ENCODE data around the gene ATM. TPM values are rescaled to one million over a fixed set of nuclear protein-coding genes. Genes with fewer than 3 reads are reported as not detected.
A peak's percentile ranks its signal among the peaks of the same experiment; 100 is the strongest.

ATM gene
- total and polyA plus RNA-seq, 2 donors from 2014 or later = 11.7 to 83.3 TPM

DNA sequence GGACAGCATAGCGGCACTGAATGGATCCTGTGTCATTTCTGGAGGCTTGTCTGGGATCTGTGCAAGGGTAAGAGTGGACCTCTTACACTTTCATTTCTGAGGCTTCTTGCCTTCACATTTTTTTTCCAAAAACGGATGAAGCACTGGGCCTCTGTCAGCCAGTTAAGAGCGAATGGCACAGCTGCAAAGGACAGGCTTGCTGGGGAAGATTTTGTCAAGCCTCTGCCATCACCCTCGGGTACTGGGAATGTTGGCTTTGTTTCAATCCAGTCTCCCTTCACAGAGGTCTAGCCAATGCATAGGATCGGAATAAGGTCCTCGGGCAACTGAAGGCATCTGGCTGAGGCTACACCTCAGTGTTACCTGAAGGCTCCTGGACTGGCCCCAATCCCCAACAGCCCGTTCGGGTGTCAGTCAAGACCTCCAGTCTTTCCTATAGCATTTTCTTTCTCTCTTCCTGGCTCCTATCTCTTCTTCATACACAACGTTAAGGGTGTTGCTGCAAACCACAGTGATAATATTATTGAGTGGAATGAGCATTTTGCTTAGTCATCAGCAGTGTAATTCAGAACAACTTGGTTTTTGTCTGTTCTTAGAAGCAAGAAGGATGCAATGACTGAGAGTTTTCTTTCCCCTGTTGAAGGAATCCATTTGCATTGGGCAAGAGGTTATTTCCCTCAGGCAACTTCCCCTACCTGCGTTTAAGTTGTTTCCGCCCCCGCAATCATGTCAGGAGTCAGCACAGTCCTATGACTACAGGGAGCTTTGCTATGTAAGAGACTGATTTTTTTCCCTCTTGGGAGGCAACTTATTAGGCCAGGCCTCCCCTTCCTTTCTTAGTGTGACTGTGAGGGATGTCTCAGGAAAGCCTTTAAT lies 23.2 kb upstream of the ATM start:
- Histone ChIP-seq H3K27me3 (ENCODE audit: control insufficient read depth, insufficient read depth, low read length) (no peaks in the 10 kb centered on the region), H3K4me3 (ENCODE audit: low read length in 3 of 3) (no peak overlapping the region), H3K9ac (ENCODE audit: low read length in 3 of 3) (no peak overlapping the region), H3K36me3 (ENCODE audit: control insufficient read depth in 2 of 3, insufficient read depth in 3 of 3, low read length in 3 of 3) (peaks cover 0 to 3% (median 0%) of the 10 kb centered on the region in 3 donors), H3K9me3 (ENCODE audit: control insufficient read depth in 2 of 3, insufficient read depth in 1 of 3, low read length in 3 of 3) (no peaks in the 10 kb centered on the region), H3K27ac (ENCODE audit: low read depth in 2 of 2, low read length in 2 of 2) (no peak overlapping the region), H3K4me1 (ENCODE audit: control insufficient read depth in 2 of 3, insufficient read depth in 2 of 3, low read depth in 1 of 3, low read length in 3 of 3) (peaks cover 0 to 8% (median 0%) of the 10 kb centered on the region in 3 donors)
- DNase-seq (peak in 2 of 5 donors; percentile 1 to 6), FAIRE-seq (no peak)
- TF ChIP-seq, protein P1, sequence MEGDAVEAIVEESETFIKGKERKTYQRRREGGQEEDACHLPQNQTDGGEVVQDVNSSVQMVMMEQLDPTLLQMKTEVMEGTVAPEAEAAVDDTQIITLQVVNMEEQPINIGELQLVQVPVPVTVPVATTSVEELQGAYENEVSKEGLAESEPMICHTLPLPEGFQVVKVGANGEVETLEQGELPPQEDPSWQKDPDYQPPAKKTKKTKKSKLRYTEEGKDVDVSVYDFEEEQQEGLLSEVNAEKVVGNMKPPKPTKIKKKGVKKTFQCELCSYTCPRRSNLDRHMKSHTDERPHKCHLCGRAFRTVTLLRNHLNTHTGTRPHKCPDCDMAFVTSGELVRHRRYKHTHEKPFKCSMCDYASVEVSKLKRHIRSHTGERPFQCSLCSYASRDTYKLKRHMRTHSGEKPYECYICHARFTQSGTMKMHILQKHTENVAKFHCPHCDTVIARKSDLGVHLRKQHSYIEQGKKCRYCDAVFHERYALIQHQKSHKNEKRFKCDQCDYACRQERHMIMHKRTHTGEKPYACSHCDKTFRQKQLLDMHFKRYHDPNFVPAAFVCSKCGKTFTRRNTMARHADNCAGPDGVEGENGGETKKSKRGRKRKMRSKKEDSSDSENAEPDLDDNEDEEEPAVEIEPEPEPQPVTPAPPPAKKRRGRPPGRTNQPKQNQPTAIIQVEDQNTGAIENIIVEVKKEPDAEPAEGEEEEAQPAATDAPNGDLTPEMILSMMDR (IDR thresholded peaks at IDR 0.05; ENCODE audit: borderline replicate concordance, extremely low read depth, insufficient read depth) = no peak
- intact Hi-C loops (cut with DNase I) = no loop called here

- TF ChIP-seq, protein P1 (IDR thresholded peaks at IDR 0.05; ENCODE audit: borderline replicate concordance, extremely low read depth, insufficient read depth) = no peak
Measured at GRCh38 chr11:108203075-108203474, 19.8 kb upstream of the ATM start.

GRCh38 chr11:108204376-108204775 lies 18.5 kb upstream of the ATM start:
- intact Hi-C loops (cut with DNase I) = no loop called here
- Histone ChIP-seq H3K4me1 (ENCODE audit: control insufficient read depth in 2 of 3, insufficient read depth in 2 of 3, low read depth in 1 of 3, low read length in 3 of 3) (no peaks in the 10 kb centered on the region), H3K27ac (ENCODE audit: low read depth in 2 of 2, low read length in 2 of 2) (no peak overlapping the region), H3K4me3 (ENCODE audit: low read length in 3 of 3) (no peak overlapping the region), H3K36me3 (ENCODE audit: control insufficient read depth in 2 of 3, insufficient read depth in 3 of 3, low read length in 3 of 3) (peaks cover 8 to 14% (median 9%) of the 10 kb centered on the region in 3 donors), H3K9me3 (ENCODE audit: control insufficient read depth in 2 of 3, insufficient read depth in 1 of 3, low read length in 3 of 3) (peaks cover 0 to 2% (median 0%) of the 10 kb centered on the region in 3 donors), H3K27me3 (ENCODE audit: control insufficient read depth, insufficient read depth, low read length) (no peaks in the 10 kb centered on the region), H3K9ac (ENCODE audit: low read length in 3 of 3) (no peak overlapping the region)
- TF ChIP-seq, protein P1 (IDR thresholded peaks at IDR 0.05; ENCODE audit: borderline replicate concordance, extremely low read depth, insufficient read depth) = no peak
- FAIRE-seq (no peak), DNase-seq (no peak)

More at GRCh38 chr11:108203075-108203474, 19.8 kb upstream of the ATM start:
- H3K4me3 ChIP-seq (ENCODE audit: low read length in 3 of 3) = no peak overlapping the region
- H3K27ac ChIP-seq (ENCODE audit: low read depth in 2 of 2, low read length in 2 of 2) = no peak overlapping the region
- peaks cover 0 to 2% (median 0%) of the 10 kb centered on the region in 3 donors for H3K9me3 ChIP-seq (ENCODE audit: control insufficient read depth in 2 of 3, insufficient read depth in 1 of 3, low read length in 3 of 3)
- H3K27me3 ChIP-seq (ENCODE audit: control insufficient read depth, insufficient read depth, low read length) = no peaks in the 10 kb centered on the region
- intact Hi-C loops (cut with DNase I) = no loop called here
- H3K36me3 ChIP-seq (ENCODE audit: control insufficient read depth in 2 of 3, insufficient read depth in 3 of 3, low read length in 3 of 3) = peaks cover 8 to 14% (median 9%) of the 10 kb centered on the region in 3 donors
- no peak overlapping the region for H3K9ac ChIP-seq (ENCODE audit: low read length in 3 of 3)
- no peaks in the 10 kb centered on the region for H3K4me1 ChIP-seq (ENCODE audit: control insufficient read depth in 2 of 3, insufficient read depth in 2 of 3, low read depth in 1 of 3, low read length in 3 of 3)
- no peak for FAIRE-seq
- no peak for DNase-seq

All from kidney (tissue), 14 donors.